Measurements from ENCODE around the gene PAX8. TPM values are rescaled to one million over a fixed set of nuclear protein-coding genes. Genes with fewer than 3 reads are reported as not detected.

The PAX8 gene
- total RNA-seq, 1 donor from 2014 or later = 2.9 TPM

DNA sequence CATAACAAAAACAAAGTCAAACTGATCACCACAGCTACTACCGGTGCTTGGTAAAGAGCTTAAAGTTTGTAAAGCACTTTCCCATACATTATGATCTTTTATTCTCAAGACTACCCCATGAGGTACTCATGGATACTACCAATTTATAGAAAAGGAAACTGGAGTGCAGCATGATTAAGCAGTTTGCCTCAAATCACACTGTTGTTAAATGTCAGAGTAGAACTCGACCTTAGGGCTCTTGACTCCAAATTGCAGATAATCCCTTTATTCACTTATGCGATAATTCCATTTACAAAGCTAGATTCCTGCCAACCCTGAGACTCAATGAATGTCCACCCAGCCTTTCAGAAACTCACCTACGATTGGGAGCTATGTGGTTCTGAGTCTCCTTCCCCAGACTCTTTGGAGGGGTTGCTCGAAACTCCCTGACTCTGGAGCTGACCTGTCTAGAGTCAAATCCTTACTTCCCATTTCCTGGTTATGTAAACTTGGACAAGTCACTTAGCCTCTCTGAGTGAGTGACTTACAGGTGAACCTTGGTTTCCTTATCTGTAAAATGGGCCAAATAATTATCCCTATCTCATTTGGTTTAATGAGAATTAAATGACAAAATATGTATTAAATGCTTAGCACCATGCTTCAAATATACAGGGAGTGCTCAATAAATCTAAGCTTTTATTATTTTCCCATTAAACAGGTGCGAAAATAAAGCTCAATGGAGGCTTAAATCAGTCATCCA, 57.6 kb downstream of the PAX8 start:
- H3K9me3 ChIP-seq (ENCODE audit: low read depth) = no peaks in the 10 kb centered on the region
- no peak overlapping the region for H3K9ac ChIP-seq
- H3F3A ChIP-seq (ENCODE audit: low read depth) = peaks cover 10% of the 10 kb centered on the region
- H3K79me2 ChIP-seq (ENCODE audit: low read depth) = no peaks in the 10 kb centered on the region
- no peak for DNase-seq (ENCODE audit: low spot score)
- TF ChIP-seq, protein P1, sequence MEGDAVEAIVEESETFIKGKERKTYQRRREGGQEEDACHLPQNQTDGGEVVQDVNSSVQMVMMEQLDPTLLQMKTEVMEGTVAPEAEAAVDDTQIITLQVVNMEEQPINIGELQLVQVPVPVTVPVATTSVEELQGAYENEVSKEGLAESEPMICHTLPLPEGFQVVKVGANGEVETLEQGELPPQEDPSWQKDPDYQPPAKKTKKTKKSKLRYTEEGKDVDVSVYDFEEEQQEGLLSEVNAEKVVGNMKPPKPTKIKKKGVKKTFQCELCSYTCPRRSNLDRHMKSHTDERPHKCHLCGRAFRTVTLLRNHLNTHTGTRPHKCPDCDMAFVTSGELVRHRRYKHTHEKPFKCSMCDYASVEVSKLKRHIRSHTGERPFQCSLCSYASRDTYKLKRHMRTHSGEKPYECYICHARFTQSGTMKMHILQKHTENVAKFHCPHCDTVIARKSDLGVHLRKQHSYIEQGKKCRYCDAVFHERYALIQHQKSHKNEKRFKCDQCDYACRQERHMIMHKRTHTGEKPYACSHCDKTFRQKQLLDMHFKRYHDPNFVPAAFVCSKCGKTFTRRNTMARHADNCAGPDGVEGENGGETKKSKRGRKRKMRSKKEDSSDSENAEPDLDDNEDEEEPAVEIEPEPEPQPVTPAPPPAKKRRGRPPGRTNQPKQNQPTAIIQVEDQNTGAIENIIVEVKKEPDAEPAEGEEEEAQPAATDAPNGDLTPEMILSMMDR (IDR thresholded peaks at IDR 0.05) = no peak
- TF ChIP-seq EZH2 (IDR thresholded peaks at IDR 0.05) (no peak), EZH2phosphoT487 (IDR thresholded peaks at IDR 0.05) (no peak)
- no peaks in the 10 kb centered on the region for H3K36me3 ChIP-seq
- H3K36me3 Mint-ChIP-seq = peaks cover 2% of the 10 kb centered on the region
- peaks cover 72% of the 10 kb centered on the region for H3K4me1 Mint-ChIP-seq
- peaks cover 19% of the 10 kb centered on the region for H3K4me1 ChIP-seq
- H3K4me3 ChIP-seq = no peak overlapping the region
- no peaks in the 10 kb centered on the region for H3K27me3 ChIP-seq
- H3K4me2 ChIP-seq = no peak overlapping the region
- no peak overlapping the region for H3K27ac ChIP-seq
- H3K4me3 Mint-ChIP-seq = no peak overlapping the region
- H3K9me3 Mint-ChIP-seq = peaks cover 6% of the 10 kb centered on the region
- no peak overlapping the region for H3K27ac Mint-ChIP-seq
- H4K20me1 ChIP-seq (ENCODE audit: low read depth) = no peaks in the 10 kb centered on the region
- no peak overlapping the region for H2AFZ ChIP-seq (replicated peaks)
- peaks cover 10% of the 10 kb centered on the region for H3K27me3 Mint-ChIP-seq (ENCODE audit: insufficient read depth, low read depth)

DNA sequence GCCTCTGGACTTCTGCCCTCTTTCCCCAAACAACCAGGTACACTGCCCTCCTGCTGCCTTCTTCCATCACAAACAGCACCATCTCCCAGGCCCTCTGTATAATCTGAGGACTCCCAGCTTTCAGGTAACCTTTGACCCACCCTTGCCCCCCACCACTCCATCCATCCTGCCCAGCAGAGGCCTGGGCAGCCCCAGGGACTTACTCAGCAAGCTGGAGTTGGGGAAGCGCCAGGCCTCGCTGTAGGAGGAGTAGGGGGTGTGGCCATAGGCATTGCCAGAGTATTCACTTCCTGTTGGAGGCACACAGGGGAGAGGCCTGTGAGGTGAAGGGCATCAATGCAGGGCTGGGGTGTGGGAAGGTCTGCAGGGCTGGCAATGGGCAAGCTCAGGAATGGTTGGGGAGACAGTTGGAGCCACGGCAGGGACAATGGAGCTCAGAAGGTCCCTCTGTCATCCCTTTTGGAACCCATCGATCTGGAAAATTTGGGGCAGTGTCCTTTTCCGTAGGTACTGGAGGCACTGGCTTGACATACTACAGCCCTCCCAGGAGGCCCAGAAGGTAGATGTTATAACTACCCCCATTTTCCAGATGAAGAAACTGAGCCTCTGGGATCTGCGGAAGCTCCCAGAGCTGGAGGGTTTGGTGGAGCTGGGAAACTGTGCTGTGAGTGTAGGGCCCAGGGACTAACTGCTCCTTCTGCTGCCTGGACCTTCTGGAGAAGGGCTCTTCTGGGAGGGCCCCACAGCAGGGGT, 58.7 kb downstream of the PAX8 start:
- Mint-ChIP-seq H3K36me3 (peaks cover 5% of the 10 kb centered on the region), H3K4me3 (no peak overlapping the region), H3K9me3 (peaks cover 14% of the 10 kb centered on the region), H3K27ac (peak overlapping the region; percentile 12), H3K27me3 (ENCODE audit: insufficient read depth, low read depth) (peaks cover 12% of the 10 kb centered on the region), H3K4me1 (peaks cover 62% of the 10 kb centered on the region)
- peaks cover 1% of the 10 kb centered on the region for H3F3A ChIP-seq (ENCODE audit: low read depth)
- H3K79me2 ChIP-seq (ENCODE audit: low read depth) = no peaks in the 10 kb centered on the region
- no peaks in the 10 kb centered on the region for H4K20me1 ChIP-seq (ENCODE audit: low read depth)
- no peak for TF ChIP-seq EZH2 (IDR thresholded peaks at IDR 0.05)
- TF ChIP-seq, protein P1 (IDR thresholded peaks at IDR 0.05) = no peak
- TF ChIP-seq EZH2phosphoT487 (IDR thresholded peaks at IDR 0.05) = no peak
- no peaks in the 10 kb centered on the region for H3K36me3 ChIP-seq
- DNase-seq (ENCODE audit: low spot score) = peak; percentile 16
- H3K9me3 ChIP-seq (ENCODE audit: low read depth) = no peaks in the 10 kb centered on the region
- no peak overlapping the region for H3K9ac ChIP-seq
- H3K4me2 ChIP-seq = no peak overlapping the region
- peaks cover 9% of the 10 kb centered on the region for H3K4me1 ChIP-seq
- H2AFZ ChIP-seq (replicated peaks) = no peak overlapping the region
- H3K27ac ChIP-seq = no peak overlapping the region
- no peak overlapping the region for H3K4me3 ChIP-seq
- H3K27me3 ChIP-seq = no peaks in the 10 kb centered on the region

DNA sequence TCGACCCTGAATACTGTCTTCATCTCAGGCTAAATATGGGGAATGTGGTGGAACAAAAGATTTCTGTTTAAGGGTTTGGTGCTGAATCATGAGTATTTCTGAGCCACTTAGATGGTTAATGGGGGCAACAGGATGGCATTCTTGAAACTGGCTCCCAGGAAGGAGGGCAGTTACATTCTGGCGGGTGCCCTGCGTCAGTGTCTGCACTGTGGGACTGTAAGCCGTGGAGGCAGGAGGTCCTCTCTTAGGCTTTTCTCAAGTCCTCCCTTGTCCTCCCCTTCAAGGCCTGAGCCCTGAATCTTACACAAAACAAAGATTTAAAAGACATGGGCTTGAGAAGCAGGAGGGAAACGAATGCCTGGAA, 59.2 kb downstream of the PAX8 start:
- Histone ChIP-seq H3K36me3 (no peaks in the 10 kb centered on the region), H3F3A (ENCODE audit: low read depth) (no peaks in the 10 kb centered on the region), H3K4me1 (peaks cover 5% of the 10 kb centered on the region), H3K79me2 (ENCODE audit: low read depth) (no peaks in the 10 kb centered on the region), H2AFZ (replicated peaks) (no peak overlapping the region), H4K20me1 (ENCODE audit: low read depth) (no peaks in the 10 kb centered on the region), H3K9ac (no peak overlapping the region), H3K4me2 (no peak overlapping the region), H3K27ac (no peak overlapping the region), H3K9me3 (ENCODE audit: low read depth) (no peaks in the 10 kb centered on the region), H3K27me3 (no peaks in the 10 kb centered on the region), H3K4me3 (no peak overlapping the region)
- peaks cover 13% of the 10 kb centered on the region for H3K9me3 Mint-ChIP-seq
- peaks cover 5% of the 10 kb centered on the region for H3K36me3 Mint-ChIP-seq
- peaks cover 62% of the 10 kb centered on the region for H3K4me1 Mint-ChIP-seq
- no peak for DNase-seq (ENCODE audit: low spot score)
- TF ChIP-seq EZH2phosphoT487 (IDR thresholded peaks at IDR 0.05) (no peak), EZH2 (IDR thresholded peaks at IDR 0.05) (no peak)
- TF ChIP-seq, protein P1 (IDR thresholded peaks at IDR 0.05) = no peak
- peaks cover 15% of the 10 kb centered on the region for H3K27me3 Mint-ChIP-seq (ENCODE audit: insufficient read depth, low read depth)
- H3K27ac Mint-ChIP-seq = no peak overlapping the region
- no peak overlapping the region for H3K4me3 Mint-ChIP-seq
